Measurements from ENCODE around the gene DNPEP.

Gene DNPEP

GRCh38 chr2:219350710-219351221 is 36.9 kb downstream of the DNPEP start:
- Histone ChIP-seq H3K9me3 (replicated peaks; ENCODE audit: low read length) (no peaks in the 10 kb centered on the region), H3K9ac (ENCODE audit: low read depth, low read length) (no peak overlapping the region), H3K36me3 (ENCODE audit: insufficient read depth, low read length) (no peaks in the 10 kb centered on the region), H3K4me3 (ENCODE audit: low read length) (no peak overlapping the region), H3K4me2 (ENCODE audit: low read length) (no peak overlapping the region), H3K27me3 (ENCODE audit: control insufficient read depth, insufficient read depth, low read length) (peaks cover 68% of the 10 kb centered on the region), H3K4me1 (ENCODE audit: control insufficient read depth, insufficient read depth, low read length) (no peaks in the 10 kb centered on the region)

GRCh38 chr2:219350215-219350614 is 37.5 kb downstream of the DNPEP start:
- H3K4me3 ChIP-seq (ENCODE audit: low read length), result no peak overlapping the region
- no peaks in the 10 kb centered on the region for H3K36me3 ChIP-seq (ENCODE audit: insufficient read depth, low read length)
- no peak overlapping the region for H3K4me2 ChIP-seq (ENCODE audit: low read length)
- no peak overlapping the region for H3K9ac ChIP-seq (ENCODE audit: low read depth, low read length)
- H3K4me1 ChIP-seq (ENCODE audit: control insufficient read depth, insufficient read depth, low read length), result no peaks in the 10 kb centered on the region
- H3K9me3 ChIP-seq (replicated peaks; ENCODE audit: low read length), result no peaks in the 10 kb centered on the region
- peaks cover 67% of the 10 kb centered on the region for H3K27me3 ChIP-seq (ENCODE audit: control insufficient read depth, insufficient read depth, low read length)

- Histone ChIP-seq H3K4me1 (ENCODE audit: control insufficient read depth, insufficient read depth, low read length) (no peaks in the 10 kb centered on the region), H3K4me2 (ENCODE audit: low read length) (no peak overlapping the region), H3K27me3 (ENCODE audit: control insufficient read depth, insufficient read depth, low read length) (peaks cover 41% of the 10 kb centered on the region), H3K4me3 (ENCODE audit: low read length) (no peak overlapping the region), H3K9ac (ENCODE audit: low read depth, low read length) (no peak overlapping the region), H3K36me3 (ENCODE audit: insufficient read depth, low read length) (no peaks in the 10 kb centered on the region), H3K9me3 (replicated peaks; ENCODE audit: low read length) (no peaks in the 10 kb centered on the region)
These were observed 42.8 kb downstream of the DNPEP start for GRCh38 chr2:219344751-219345430.

- H3K4me2 ChIP-seq (ENCODE audit: low read length), result no peak overlapping the region
- H3K4me1 ChIP-seq (ENCODE audit: control insufficient read depth, insufficient read depth, low read length), result no peaks in the 10 kb centered on the region
- H3K9ac ChIP-seq (ENCODE audit: low read depth, low read length), result no peak overlapping the region
- H3K4me3 ChIP-seq (ENCODE audit: low read length), result no peak overlapping the region
- peaks cover 77% of the 10 kb centered on the region for H3K27me3 ChIP-seq (ENCODE audit: control insufficient read depth, insufficient read depth, low read length)
- H3K36me3 ChIP-seq (ENCODE audit: insufficient read depth, low read length), result no peaks in the 10 kb centered on the region
- no peaks in the 10 kb centered on the region for H3K9me3 ChIP-seq (replicated peaks; ENCODE audit: low read length)
These were observed 52.3 kb downstream of the DNPEP start for GRCh38 chr2:219335373-219335786.

- no peak overlapping the region for H3K4me2 ChIP-seq (ENCODE audit: low read length)
- no peaks in the 10 kb centered on the region for H3K4me1 ChIP-seq (ENCODE audit: control insufficient read depth, insufficient read depth, low read length)
- no peak overlapping the region for H3K9ac ChIP-seq (ENCODE audit: low read depth, low read length)
- H3K4me3 ChIP-seq (ENCODE audit: low read length), result no peak overlapping the region
- no peaks in the 10 kb centered on the region for H3K9me3 ChIP-seq (replicated peaks; ENCODE audit: low read length)
- peaks cover 84% of the 10 kb centered on the region for H3K27me3 ChIP-seq (ENCODE audit: control insufficient read depth, insufficient read depth, low read length)
- H3K36me3 ChIP-seq (ENCODE audit: insufficient read depth, low read length), result no peaks in the 10 kb centered on the region
These were observed 53.6 kb downstream of the DNPEP start for GRCh38 chr2:219334076-219334475.

- H3K4me3 ChIP-seq (ENCODE audit: low read length), result no peak within 1 kb of the TSS
- H3K4me2 ChIP-seq (ENCODE audit: low read length), result no peak within 1 kb of the TSS
- H3K36me3 ChIP-seq (ENCODE audit: insufficient read depth, low read length), result no peaks in the 10 kb centered on the region
- H3K9me3 ChIP-seq (replicated peaks; ENCODE audit: low read length), result no peaks in the 10 kb centered on the region
- no peak within 1 kb of the TSS for H3K9ac ChIP-seq (ENCODE audit: low read depth, low read length)
- peaks cover 89% of the 10 kb centered on the region for H3K27me3 ChIP-seq (ENCODE audit: control insufficient read depth, insufficient read depth, low read length)
- no peaks in the 10 kb centered on the region for H3K4me1 ChIP-seq (ENCODE audit: control insufficient read depth, insufficient read depth, low read length)
These were observed 55.2 kb downstream of the DNPEP start, which contains the start of gene RESP18 for GRCh38 chr2:219332542-219332941. TSS of gene RESP18 (minus strand) at chr2:219332744.

GRCh38 chr2:219331560-219332213 is 56.0 kb downstream of the DNPEP start:
- no peak overlapping the region for H3K4me2 ChIP-seq (ENCODE audit: low read length)
- no peaks in the 10 kb centered on the region for H3K9me3 ChIP-seq (replicated peaks; ENCODE audit: low read length)
- no peak overlapping the region for H3K4me3 ChIP-seq (ENCODE audit: low read length)
- no peaks in the 10 kb centered on the region for H3K4me1 ChIP-seq (ENCODE audit: control insufficient read depth, insufficient read depth, low read length)
- no peaks in the 10 kb centered on the region for H3K36me3 ChIP-seq (ENCODE audit: insufficient read depth, low read length)
- no peak overlapping the region for H3K9ac ChIP-seq (ENCODE audit: low read depth, low read length)
- peaks cover 93% of the 10 kb centered on the region for H3K27me3 ChIP-seq (ENCODE audit: control insufficient read depth, insufficient read depth, low read length)

GRCh38 chr2:219327719-219328118 is 60.0 kb downstream of the DNPEP start:
- no peaks in the 10 kb centered on the region for H3K4me1 ChIP-seq (ENCODE audit: control insufficient read depth, insufficient read depth, low read length)
- peaks cover 88% of the 10 kb centered on the region for H3K27me3 ChIP-seq (ENCODE audit: control insufficient read depth, insufficient read depth, low read length)
- H3K9ac ChIP-seq (ENCODE audit: low read depth, low read length), result no peak overlapping the region
- no peaks in the 10 kb centered on the region for H3K36me3 ChIP-seq (ENCODE audit: insufficient read depth, low read length)
- H3K4me3 ChIP-seq (ENCODE audit: low read length), result no peak overlapping the region
- no peak overlapping the region for H3K4me2 ChIP-seq (ENCODE audit: low read length)
- H3K9me3 ChIP-seq (replicated peaks; ENCODE audit: low read length), result no peaks in the 10 kb centered on the region

- H3K9me3 ChIP-seq (replicated peaks; ENCODE audit: low read length), result no peaks in the 10 kb centered on the region
- no peaks in the 10 kb centered on the region for H3K36me3 ChIP-seq (ENCODE audit: insufficient read depth, low read length)
- no peaks in the 10 kb centered on the region for H3K4me1 ChIP-seq (ENCODE audit: control insufficient read depth, insufficient read depth, low read length)
- H3K4me2 ChIP-seq (ENCODE audit: low read length), result no peak overlapping the region
- H3K9ac ChIP-seq (ENCODE audit: low read depth, low read length), result no peak overlapping the region
- H3K4me3 ChIP-seq (ENCODE audit: low read length), result no peak overlapping the region
- H3K27me3 ChIP-seq (ENCODE audit: control insufficient read depth, insufficient read depth, low read length), result peaks cover 83% of the 10 kb centered on the region
These were observed 61.9 kb downstream of the DNPEP start for GRCh38 chr2:219325657-219326315.

GRCh38 chr2:219325136-219325535 is 62.6 kb downstream of the DNPEP start:
- peaks cover 77% of the 10 kb centered on the region for H3K27me3 ChIP-seq (ENCODE audit: control insufficient read depth, insufficient read depth, low read length)
- no peak overlapping the region for H3K4me3 ChIP-seq (ENCODE audit: low read length)
- H3K9ac ChIP-seq (ENCODE audit: low read depth, low read length), result no peak overlapping the region
- no peak overlapping the region for H3K4me2 ChIP-seq (ENCODE audit: low read length)
- no peaks in the 10 kb centered on the region for H3K9me3 ChIP-seq (replicated peaks; ENCODE audit: low read length)
- H3K4me1 ChIP-seq (ENCODE audit: control insufficient read depth, insufficient read depth, low read length), result no peaks in the 10 kb centered on the region
- no peaks in the 10 kb centered on the region for H3K36me3 ChIP-seq (ENCODE audit: insufficient read depth, low read length)

- Histone ChIP-seq H3K4me1 (ENCODE audit: control insufficient read depth, insufficient read depth, low read length) (no peaks in the 10 kb centered on the region), H3K4me3 (ENCODE audit: low read length) (no peak overlapping the region), H3K4me2 (ENCODE audit: low read length) (no peak overlapping the region), H3K36me3 (ENCODE audit: insufficient read depth, low read length) (no peaks in the 10 kb centered on the region), H3K9me3 (replicated peaks; ENCODE audit: low read length) (no peaks in the 10 kb centered on the region), H3K27me3 (ENCODE audit: control insufficient read depth, insufficient read depth, low read length) (peaks cover 62% of the 10 kb centered on the region), H3K9ac (ENCODE audit: low read depth, low read length) (no peak overlapping the region)
These were observed 64.3 kb downstream of the DNPEP start for GRCh38 chr2:219323434-219323833.

Data from skeletal muscle satellite cell (primary cell).